HT1080 (cell line): ENCODE results near the gene RMND5B. TPM values are rescaled to one million over a fixed set of nuclear protein-coding genes. Genes with fewer than 3 reads are reported as not detected.
"Not testable (repeated sequence)": the region's sequence is repeated elsewhere in the genome, so short reads cannot be mapped to it uniquely, and the experiment has no call there.

Source experiments
- DNase-seq: peaks from one replicate; pipeline ENCODE4 v3.0.0-alpha.2; 2015; ENCODE audit warnings: low read depth
- total RNA-seq: library from RNA; depleted of rRNA; stranded (reverse); fragments of >200 nt; shearing (Covaris generic); gene quantifications from 2 replicates; pipeline ENCODE4 v1.2.3, GENCODE V29; 2014

Gene RMND5B
- total RNA-seq, 1 experiment from 2014 or later: 23.0 TPM

DNA sequence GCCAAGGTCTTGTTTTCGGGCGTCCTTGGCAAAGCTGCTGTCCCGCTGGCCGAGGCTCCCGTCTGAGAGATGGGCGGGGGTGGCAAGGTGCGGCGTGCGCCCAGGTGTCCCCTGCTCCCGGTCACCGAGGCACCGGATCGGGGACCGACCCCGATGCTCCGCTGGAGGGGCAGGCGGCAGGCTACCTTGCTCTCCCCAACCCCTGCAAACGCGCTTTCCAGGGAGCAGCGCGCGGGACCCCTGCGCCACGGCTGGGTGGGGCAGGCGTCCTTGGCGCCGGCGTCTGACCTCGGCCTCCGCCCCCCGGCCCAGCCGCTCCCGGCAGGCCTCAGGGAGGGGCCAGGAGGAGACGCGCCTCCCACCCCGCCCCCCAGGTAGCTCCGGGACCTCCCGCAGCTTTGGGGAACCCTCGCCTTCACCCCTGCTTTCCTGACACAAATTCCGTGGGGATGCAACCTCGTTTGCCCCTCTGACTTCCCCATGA lies 16.9 kb upstream of the RMND5B start:
- DNase-seq: no peak

DNA sequence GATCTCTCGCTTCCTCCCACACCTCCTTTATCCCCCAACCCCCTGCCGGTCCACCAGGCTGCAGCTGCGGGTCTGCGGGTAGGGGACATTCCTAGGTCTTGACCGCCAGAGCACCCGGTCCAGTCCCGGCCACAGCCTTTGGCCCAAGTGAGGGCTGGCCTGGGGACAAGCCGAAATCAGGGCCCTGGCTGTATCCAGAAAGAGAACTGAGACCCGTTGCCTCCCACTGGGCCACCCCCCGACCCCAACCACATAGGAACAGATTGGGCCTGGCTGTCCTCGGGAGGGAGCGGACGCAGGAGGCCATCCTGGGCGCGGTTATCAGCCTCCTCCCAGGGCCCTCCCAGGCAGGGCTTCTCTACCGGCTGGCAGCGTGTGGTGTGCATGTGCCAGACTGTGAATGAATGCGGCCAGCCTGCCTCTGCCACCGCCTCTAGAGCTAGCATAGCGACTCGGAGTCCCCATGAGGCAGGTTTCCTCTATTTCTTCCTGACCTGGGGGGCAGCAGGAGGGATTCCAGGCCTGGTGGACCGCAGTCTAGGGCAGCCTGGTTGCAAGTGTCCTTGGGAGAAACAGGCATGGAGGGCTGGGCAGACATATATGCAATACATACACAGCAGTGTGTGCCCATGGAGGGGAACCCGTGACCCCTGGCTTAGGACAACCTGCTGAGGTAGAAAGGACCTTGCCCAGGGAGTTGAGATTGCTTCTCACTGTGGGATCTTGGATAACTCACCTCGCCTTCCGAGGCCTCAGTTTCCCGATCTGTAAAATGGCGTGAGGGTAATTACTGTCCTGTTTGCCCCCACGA lies 16.3 kb upstream of the RMND5B start:
- no peak for DNase-seq

GRCh38 chr5:178115136-178115813 lies 15.5 kb upstream of the RMND5B start:
- no peak for DNase-seq

DNA sequence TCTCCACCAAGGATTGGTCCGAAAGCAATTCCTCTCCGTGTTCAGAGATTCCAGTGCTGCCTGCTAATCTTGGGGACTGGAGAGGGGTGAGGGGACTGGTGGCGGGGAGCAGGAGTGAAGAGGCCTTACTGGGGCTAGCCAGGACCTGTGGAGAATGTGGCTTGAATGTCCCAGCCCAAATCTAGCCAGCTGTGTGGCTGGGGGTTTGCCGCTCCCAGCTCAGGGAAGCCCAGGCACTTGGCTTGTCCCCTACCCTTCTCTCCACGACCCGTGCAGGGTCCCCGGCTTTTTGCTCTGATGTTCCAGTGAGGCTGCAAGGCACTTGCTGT lies 15.0 kb upstream of the RMND5B start:
- no peak for DNase-seq

DNA sequence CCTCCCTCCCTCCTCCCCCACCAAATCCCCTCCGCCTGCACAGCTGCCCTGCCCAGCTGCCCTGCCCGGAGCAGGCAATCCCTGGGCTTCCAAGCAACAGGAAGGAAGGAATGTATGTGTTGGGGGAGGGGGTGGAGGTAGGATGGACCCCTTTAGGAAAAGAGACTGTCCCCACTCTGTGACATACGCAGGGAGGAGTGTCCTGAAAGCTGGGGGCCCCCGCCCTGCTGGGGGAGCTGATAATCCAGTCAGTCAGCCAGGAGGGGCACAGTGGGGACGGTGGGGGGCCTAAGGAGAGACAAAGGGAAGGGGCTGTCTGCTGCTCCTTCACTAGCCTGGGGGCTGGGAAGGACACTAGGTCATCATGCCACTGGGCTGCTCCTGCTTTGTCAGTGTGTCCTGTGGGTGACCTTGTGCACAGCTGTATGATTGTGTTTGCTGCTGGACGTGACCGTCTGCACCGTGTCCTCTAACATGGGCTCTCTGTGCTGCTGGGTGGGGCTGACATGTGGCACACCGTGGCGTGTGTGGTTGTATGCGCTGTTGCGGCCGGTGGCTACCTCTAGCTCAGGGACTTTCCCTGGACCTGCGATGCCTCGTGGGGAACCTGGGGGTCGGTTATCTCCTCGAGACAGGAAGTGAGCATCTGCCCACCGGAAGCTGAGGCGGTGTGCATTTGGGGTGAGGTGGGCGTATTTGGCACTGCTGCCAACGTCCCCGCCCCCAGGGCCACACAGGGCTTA lies 14.5 kb upstream of the RMND5B start:
- DNase-seq: no peak

DNA sequence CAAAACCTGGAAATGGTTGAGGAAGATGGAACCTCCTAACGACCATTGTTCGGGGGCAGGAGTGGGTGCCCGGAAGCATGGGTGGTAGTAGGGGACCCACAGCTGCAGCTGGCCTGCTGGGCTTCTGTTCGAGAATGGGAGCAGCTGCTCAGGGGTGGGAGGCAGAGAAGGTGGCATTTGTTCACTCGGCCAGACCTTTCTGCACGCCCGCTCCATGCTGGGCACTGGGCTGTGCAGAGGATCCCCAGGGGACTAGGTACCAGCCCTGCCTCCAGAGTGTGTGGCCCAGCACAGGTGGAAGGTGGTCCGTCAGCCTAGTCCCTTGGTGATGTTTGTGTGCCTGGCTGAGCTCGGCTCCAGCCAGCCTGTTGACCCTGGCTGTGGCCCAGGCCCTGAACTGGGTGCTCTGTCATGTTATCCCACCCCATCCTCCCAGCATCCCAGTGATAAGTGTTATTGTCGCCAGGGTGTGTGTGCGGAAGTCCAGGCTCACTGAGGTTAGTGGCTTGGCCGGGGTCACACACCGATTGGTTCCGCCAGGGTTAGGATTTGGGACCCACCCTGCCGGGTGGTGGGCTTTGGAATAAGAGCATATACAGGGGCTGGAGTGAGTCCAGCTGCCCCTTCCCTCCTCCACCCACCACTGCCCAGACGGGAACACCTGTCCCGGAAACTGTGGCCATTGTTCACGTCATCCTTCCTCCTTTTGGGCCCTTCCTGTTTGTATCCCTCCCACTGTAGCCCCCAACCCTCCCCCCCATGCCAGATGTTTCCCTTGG lies 12.7 kb upstream of the RMND5B start:
- no peak for DNase-seq

- no peak for DNase-seq
These were observed 10.8 kb upstream of the RMND5B start for GRCh38 chr5:178119915-178120606.

GRCh38 chr5:178120607-178121357 lies 10.0 kb upstream of the RMND5B start:
- peak; percentile 46 for DNase-seq

DNA sequence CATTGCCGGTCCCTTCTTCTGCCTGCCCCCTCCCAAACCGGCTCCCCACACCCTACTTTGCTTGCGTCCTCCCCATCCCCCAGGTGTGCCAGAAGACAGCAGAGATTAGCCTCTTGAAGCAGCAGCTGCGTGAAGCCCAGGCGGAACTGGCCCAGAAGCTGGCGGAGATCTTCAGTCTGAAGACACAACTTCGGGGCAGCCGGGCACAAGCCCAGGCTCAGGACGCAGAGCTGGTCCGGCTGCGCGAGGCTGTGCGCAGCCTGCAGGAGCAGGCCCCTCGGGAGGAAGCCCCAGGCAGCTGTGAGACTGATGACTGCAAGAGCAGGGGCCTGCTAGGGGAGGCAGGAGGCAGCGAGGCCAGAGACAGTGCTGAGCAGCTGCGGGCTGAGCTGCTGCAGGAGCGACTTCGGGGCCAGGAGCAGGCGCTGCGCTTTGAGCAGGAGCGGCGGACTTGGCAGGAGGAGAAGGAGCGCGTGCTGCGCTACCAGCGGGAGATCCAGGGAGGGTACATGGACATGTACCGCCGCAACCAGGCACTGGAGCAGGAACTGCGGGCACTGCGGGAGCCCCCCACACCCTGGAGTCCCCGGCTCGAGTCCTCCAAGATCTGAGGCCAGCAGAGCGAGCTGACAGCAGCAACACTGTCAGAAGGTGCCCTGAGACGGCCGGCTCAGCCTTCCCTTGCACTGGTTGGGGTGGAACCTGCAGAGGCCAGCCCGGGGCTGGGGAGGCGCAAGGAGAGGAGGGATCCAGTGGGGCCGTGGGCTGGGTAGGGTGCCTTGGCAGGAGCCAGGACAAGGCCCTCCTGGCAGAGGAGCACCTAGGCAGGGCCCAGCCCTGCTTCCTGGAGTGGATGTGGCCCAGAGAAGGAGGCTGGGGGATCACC lies 9.2 kb upstream of the RMND5B start:
- no peak for DNase-seq

DNA sequence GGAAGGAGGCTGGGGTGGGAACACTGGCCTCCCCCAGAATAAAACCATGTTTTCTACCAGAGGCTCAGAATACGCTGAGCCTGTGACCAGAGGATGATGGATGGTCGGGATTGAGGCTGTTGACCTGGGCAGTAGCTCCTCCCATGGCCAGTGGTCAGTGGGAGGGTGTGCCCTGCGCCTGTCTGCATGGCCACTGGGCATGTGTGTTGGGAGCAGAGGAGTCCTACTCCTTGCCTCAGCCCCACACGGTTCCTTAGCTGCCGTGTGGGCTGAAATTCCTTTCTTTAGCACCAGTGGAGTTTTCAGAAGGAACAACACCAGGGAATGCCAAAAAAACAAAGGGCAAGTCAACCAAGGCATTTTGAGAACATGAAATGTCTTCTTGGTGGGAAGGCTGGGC lies 8.5 kb upstream of the RMND5B start:
- DNase-seq: no peak

DNA sequence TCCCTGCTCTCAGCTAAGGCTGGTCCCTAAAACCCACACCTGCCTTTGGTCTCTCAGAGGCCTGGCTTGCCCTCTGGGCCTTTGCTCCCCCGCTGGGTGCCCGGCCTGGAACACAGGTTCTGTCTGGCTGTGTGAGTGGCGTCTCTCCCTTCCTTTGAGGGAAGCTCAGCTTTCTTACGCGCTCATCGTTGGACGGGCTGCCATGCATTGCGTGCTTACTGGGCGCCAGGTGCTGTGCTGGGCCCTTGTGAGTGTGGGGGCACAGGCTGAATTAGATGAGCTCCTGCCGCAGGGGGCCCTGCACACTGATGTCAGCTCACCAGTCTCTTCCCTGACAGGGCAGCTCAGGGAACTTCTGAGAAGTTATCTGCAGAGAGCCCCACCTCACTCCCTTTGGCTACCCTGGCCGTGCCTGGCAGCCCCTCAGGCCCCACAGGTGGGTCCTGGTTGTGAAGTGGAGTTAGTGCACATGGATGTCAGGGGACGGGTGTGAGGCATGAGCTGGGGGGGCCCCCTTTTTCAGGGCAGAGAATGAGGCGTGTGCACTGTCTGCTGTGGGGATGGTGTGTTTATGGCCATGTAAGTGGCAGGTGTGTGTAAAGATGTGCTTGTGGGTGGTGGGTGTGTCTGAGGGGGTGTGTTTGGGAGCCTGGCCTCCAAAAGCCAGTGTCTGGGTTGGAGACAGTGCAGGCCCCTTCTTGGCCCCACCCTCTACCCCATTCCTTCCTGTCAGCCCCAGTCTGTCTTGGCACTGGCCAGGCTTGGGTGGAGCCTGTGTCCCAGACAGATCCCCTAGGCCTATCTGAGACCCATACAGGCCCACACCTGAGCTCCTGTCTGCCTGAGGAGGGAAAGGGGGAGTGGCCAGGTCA lies 7.5 kb upstream of the RMND5B start:
- DNase-seq: no peak

DNA sequence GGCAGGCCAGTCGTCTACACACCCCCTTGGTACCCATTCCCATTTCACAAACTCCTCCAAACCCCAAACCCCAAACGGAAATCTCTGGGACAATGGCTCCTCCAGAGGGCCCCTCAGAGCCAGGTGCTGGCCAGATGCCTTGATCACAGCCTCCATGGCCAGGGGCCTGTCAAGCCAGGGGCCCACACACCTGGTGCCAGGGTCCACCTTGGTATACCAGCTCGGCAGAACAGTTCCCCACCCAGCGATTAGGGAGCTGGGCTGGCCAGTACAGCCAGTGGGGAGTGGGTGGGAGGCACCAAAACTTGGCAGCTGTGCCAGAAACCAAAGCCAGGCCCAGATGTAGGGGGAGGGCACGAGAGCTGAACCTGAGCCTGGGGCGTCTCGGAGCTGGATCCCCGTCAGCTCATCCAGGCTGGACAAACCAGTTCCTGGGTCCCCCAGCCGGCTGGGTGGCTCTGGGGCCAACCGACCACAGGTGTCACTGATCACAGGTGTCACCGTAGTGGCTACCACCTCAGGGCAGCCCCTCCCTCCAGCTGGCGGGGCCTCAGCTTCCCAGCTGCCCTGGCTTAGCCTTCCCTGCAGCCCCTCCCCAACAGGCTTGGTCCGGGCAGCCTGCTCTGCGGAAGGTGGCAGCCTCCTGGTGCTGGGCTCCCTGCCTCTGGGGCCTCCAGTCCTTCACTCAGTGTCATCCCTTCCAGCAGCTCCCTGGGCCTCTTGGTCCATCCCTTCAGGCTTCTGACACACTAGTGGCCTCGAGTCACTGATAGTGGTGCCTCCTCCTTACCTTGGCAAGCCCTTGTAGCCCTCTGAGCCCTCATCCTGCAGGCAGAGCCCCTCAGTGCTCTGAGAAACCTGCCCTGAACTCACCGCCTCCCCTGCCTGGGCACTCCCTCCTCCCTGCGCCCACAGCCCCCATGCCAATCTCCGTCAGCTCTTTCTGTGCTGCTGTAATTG lies 6.6 kb upstream of the RMND5B start:
- DNase-seq: no peak

DNA sequence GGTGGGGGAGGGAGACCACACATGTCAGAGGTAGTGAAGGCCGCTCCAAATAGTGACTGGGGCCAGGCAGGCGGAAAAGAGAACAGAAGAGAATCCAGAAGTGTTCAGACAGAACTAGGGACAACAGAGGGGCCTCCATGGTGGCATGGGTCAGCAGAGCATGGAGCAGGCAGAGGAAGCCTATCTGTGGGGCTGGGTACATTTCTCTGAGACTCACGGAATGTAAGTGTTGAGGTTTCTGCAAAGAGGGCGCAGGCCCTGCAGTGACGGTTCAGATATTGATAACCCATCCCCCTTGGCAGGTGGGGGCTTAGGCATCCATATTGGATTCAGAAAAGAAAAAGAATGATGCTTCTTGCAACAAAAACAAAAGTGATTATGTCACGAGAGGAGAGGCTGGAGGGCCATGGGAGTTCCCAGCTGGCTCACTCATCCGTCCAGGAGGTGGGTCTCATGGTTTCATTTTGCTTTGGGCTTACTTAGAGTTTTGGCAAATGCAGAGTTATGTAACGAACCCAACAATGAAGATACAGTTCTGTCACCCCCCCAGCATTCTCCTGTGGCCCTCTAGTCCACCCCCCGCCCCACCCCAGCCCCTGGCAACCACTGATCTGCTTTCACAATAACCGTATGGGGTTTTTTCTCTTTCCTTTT lies 5.4 kb upstream of the RMND5B start:
- no peak for DNase-seq

- DNase-seq: no peak
These were observed 4.3 kb upstream of the RMND5B start for GRCh38 chr5:178126556-178126955.

DNA sequence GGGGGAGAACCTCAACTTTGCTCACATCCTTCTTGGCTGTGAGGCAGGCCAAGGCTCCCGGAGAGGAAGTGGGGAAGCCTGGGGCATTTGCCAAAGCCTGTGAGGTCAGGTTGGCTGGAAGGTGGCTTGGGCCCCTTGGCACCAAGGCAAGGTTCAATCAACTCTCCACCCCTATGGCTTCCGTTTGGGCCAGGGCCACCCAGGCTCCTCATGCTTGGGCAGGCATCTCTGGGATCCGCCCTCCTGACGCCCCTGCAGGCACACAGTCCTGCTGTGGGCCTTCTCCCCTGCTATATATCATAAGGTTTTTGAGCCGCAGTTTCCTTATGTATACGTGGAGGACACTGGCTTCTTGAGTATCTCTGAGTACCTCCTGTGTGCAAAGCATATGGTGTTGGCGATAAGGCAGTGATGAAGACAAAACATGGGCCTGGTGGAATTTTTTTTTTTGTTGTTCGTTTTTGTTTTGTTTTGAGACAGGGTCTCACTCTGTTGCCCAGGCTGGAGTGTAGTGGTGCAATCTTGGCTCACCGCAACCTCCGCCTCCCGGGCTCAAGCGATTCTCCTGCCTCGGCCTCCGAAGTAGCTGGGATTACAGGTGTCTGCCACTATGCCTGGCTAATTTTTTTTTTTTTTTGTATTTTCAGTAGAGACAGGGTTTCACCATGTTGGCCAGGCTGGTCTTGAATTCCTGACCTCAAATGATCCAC lies 3.4 kb upstream of the RMND5B start:
- not testable (repeated sequence) for DNase-seq

DNA sequence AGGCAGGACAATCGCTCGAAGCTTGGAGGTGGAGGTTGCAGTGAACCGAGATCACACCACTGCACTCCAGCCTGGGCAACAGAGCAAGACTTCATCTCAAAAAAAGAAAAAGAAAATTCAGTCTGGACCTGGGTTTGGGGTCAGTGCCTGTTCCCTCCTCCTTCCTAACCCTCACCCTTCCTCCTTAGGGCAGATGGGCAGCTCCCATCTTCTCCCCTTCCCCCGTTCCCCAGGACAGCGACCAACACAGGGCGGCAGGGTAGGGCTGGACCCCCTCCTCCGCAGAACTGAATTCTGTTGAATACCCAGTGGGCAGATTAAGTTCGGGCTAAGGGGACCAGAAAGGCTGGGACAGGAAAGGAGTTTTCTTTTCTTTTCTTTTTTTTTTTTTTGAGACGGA lies 1.5 kb upstream of the RMND5B start:
- DNase-seq: no peak
